Panc1 (cell line): ENCODE data around the gene CISTR.

Experiments
- POLR2AphosphoS5 ChIP-seq: IDR thresholded peaks from 2 replicates; pipeline ENCODE4 v1.6.1; 2012; ENCODE audit warnings: mild to moderate bottlenecking, low read depth, low read length, moderate library complexity
- TF ChIP-seq, protein P1 (sequence below): fragments of 450-650 bp; IDR thresholded peaks from 2 replicates; pipeline ENCODE4 v1.5.1; 2017; ENCODE audit warnings: mild to moderate bottlenecking

- TF ChIP-seq, protein P1, sequence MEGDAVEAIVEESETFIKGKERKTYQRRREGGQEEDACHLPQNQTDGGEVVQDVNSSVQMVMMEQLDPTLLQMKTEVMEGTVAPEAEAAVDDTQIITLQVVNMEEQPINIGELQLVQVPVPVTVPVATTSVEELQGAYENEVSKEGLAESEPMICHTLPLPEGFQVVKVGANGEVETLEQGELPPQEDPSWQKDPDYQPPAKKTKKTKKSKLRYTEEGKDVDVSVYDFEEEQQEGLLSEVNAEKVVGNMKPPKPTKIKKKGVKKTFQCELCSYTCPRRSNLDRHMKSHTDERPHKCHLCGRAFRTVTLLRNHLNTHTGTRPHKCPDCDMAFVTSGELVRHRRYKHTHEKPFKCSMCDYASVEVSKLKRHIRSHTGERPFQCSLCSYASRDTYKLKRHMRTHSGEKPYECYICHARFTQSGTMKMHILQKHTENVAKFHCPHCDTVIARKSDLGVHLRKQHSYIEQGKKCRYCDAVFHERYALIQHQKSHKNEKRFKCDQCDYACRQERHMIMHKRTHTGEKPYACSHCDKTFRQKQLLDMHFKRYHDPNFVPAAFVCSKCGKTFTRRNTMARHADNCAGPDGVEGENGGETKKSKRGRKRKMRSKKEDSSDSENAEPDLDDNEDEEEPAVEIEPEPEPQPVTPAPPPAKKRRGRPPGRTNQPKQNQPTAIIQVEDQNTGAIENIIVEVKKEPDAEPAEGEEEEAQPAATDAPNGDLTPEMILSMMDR: no peak
- TF ChIP-seq POLR2AphosphoS5: no peak
Observed at GRCh38 chr12:53733051-53733806, 18.6 kb downstream of the CISTR start.
